Peyer's patch (tissue), 4 donors: ENCODE results near the gene RALGPS1. TPM values are rescaled to one million over a fixed set of nuclear protein-coding genes. Genes with fewer than 3 reads are reported as not detected.
A peak's percentile ranks its signal among the peaks of the same experiment; 100 is the strongest.

Source experiments
- DNase-seq, 3 donors: peaks; one replicate each; pipeline ENCODE4 v3.0.0-alpha.2; 2017 to 2019
- H3K27ac ChIP-seq, 4 donors: fragments of 200-600 bp; sonication (generic); one replicate each; pipeline ENCODE4 v1.5.1; 2016 to 2019
- H3K27me3 ChIP-seq, 2 donors: fragments of 200-600 bp; sonication (generic); one replicate each; pipeline ENCODE4 v1.5.1; 2019
- H3K36me3 ChIP-seq, 3 donors: fragments of 200-600 bp; sonication (generic); one replicate each; pipeline ENCODE4 v1.5.1; 2016 to 2019
- H3K4me1 ChIP-seq, 4 donors: fragments of 200-600 bp; sonication (generic); one replicate each; pipeline ENCODE4 v1.5.1; 2016 to 2019
- H3K4me3 ChIP-seq, 4 donors: fragments of 200-600 bp; sonication (generic); 1 replicate in 3 of 4; 2 replicates in 1 of 4; pipeline ENCODE4 v1.5.1; 2016 to 2019; ENCODE audit warnings: mild to moderate bottlenecking in 1 of 4
- H3K9me3 ChIP-seq, 4 donors: fragments of 200-600 bp; sonication (generic); one replicate each; pipeline ENCODE4 v1.5.1; 2016 to 2019; ENCODE audit warnings: mild to moderate bottlenecking in 1 of 4
- POLR2A ChIP-seq, 2 donors: fragments of 450-650 bp; IDR thresholded peaks; one replicate each; pipeline ENCODE4 v1.5.1; 2017; ENCODE audit warnings: antibody characterized with exemption in 2 of 2, mild to moderate bottlenecking in 2 of 2, moderate library complexity in 2 of 2
- total RNA-seq, 4 donors: library from RNA; depleted of rRNA; stranded (reverse); fragments of >200 nt; gene quantifications; one replicate each; pipeline ENCODE4 v1.1.0, GENCODE V29; 2016
- TF ChIP-seq, protein P1 (sequence below), 6 experiments: fragments of 450-650 bp in 4 of 6; fragments of 200-600 bp in 2 of 6; sonication (generic) in 1 of 6; IDR thresholded peaks; one replicate each; pipeline ENCODE4 v1.5.1; 2017 to 2019; ENCODE audit warnings: antibody characterized with exemption in 6 of 6, mild to moderate bottlenecking in 3 of 6, moderate library complexity in 1 of 6

Gene RALGPS1, protein sequence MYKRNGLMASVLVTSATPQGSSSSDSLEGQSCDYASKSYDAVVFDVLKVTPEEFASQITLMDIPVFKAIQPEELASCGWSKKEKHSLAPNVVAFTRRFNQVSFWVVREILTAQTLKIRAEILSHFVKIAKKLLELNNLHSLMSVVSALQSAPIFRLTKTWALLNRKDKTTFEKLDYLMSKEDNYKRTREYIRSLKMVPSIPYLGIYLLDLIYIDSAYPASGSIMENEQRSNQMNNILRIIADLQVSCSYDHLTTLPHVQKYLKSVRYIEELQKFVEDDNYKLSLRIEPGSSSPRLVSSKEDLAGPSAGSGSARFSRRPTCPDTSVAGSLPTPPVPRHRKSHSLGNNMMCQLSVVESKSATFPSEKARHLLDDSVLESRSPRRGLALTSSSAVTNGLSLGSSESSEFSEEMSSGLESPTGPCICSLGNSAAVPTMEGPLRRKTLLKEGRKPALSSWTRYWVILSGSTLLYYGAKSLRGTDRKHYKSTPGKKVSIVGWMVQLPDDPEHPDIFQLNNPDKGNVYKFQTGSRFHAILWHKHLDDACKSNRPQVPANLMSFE
- total RNA-seq, result 100 to 1,000 TPM in 3 of 4 donors, 10 to 100 TPM in 1; 38.8 to 158 (median 141) TPM

DNA sequence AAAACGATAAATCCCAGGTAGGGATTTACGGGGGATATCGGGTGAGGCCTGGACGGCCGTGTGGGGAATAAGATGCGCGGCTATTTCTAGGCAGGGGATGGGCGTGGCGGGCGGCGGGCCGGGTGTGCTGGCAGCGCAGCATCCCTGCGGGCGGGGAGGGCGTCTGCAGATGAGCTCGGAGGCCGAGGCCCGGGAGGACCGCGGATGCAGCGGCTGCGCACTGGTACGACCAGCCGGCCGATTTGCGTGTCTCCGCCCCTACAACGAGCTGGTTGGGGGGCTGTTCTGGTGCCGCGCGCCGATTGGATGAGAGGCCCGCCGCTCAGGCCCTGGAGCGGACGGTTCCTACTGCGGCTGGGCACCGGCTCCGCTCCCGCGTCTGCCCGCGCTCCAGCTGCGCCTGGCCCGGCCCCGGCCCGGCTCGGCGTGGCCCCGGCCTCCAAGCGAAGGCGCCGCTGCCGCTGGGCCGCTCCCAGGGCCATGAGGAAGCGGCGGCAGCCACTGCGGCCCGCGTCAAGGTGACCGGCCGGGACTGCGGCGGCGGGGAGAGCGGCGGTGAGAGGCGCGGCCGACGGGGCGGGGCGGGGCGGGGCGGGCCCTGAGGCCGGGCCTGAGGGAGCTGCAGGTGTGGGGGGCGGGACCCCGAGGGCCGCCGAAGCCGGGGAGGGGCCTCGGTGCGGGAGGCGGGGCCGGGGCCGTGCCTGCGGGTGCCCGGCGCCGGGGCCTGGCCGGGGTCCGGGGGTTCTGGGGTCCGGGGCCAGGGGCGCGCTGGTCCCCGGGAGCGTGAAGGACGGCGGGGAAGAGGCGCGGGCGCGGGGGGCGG is at the start of gene RALGPS1:
RALGPS1 (plus strand) TSS at position 325 of the 823 bp plus-strand sequence. CDS start 47,508 bp downstream, outside the sequence.
- DNase-seq, result peak; percentile 93 to 98 (median 97)
- peaks cover 0 to 30% (median 5%) of the 10 kb centered on the region in 4 donors for H3K4me1 ChIP-seq
- TF ChIP-seq POLR2A (IDR thresholded peaks at IDR 0.05), result peak in 1 of 2 donors; percentile 90
- TF ChIP-seq, protein P1, sequence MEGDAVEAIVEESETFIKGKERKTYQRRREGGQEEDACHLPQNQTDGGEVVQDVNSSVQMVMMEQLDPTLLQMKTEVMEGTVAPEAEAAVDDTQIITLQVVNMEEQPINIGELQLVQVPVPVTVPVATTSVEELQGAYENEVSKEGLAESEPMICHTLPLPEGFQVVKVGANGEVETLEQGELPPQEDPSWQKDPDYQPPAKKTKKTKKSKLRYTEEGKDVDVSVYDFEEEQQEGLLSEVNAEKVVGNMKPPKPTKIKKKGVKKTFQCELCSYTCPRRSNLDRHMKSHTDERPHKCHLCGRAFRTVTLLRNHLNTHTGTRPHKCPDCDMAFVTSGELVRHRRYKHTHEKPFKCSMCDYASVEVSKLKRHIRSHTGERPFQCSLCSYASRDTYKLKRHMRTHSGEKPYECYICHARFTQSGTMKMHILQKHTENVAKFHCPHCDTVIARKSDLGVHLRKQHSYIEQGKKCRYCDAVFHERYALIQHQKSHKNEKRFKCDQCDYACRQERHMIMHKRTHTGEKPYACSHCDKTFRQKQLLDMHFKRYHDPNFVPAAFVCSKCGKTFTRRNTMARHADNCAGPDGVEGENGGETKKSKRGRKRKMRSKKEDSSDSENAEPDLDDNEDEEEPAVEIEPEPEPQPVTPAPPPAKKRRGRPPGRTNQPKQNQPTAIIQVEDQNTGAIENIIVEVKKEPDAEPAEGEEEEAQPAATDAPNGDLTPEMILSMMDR (IDR thresholded peaks at IDR 0.05), result peak in 1 of 6 experiments; percentile 8
- H3K27me3 ChIP-seq, result no peaks in the 10 kb centered on the region
- H3K36me3 ChIP-seq, result no peaks in the 10 kb centered on the region
- no peaks in the 10 kb centered on the region for H3K9me3 ChIP-seq
- H3K27ac ChIP-seq, result peak within 1 kb of the TSS; percentile 83 to 98 (median 94)
- peak within 1 kb of the TSS; percentile 59 to 98 (median 74) for H3K4me3 ChIP-seq

DNA sequence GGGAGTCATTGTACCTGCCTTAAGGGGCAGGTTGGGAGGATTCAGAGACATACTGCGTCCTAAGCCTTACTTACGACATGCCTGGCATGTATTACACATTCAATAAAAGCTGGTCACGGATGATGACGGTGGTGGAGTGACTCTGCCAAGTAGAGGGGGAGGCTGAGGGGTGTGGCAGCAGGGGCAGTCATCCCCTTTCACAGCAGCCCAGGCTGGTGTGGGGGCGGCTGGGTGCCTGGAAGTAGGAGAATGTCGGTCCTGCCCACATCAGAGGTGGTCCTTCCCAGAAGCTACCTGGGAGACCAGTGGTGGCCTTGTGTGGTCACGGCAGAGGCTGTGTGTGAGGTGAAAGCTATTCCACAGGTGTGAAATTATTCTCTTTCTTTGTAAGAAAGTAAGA is 45.2 kb upstream of the RALGPS1 start:
- Histone ChIP-seq H3K27me3 (no peaks in the 10 kb centered on the region), H3K9me3 (no peaks in the 10 kb centered on the region), H3K4me3 (no peak overlapping the region), H3K27ac (no peak overlapping the region), H3K36me3 (peaks cover 0 to 18% (median 0%) of the 10 kb centered on the region in 3 donors), H3K4me1 (no peaks in the 10 kb centered on the region)
- no peak for TF ChIP-seq POLR2A (IDR thresholded peaks at IDR 0.05)
- TF ChIP-seq, protein P1 (IDR thresholded peaks at IDR 0.05), result no peak
- no peak for DNase-seq

DNA sequence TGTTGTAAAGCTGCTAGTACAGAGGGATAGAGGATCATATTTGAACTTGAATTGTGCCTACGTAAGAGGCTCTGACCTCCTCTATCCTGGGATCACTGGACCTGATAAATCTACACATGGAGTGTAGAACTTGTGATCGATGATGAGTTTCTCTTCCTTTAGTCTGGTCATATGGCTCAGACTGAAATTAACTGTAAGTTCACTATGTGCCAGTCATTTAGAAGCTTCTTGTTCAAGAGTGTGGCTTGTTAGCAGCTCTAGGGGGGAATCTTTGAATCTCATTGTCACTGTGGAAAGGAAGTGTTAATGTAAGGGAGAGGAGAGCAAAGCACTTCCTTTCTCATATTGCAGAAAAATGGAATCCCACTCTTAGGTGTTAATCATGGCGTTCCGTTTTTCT is 42.1 kb upstream of the RALGPS1 start:
- H3K9me3 ChIP-seq, result no peaks in the 10 kb centered on the region
- TF ChIP-seq POLR2A (IDR thresholded peaks at IDR 0.05), result no peak
- TF ChIP-seq, protein P1 (IDR thresholded peaks at IDR 0.05), result no peak
- DNase-seq, result no peak
- H3K27me3 ChIP-seq, result no peaks in the 10 kb centered on the region
- no peaks in the 10 kb centered on the region for H3K36me3 ChIP-seq
- H3K4me3 ChIP-seq, result no peak overlapping the region
- no peak overlapping the region for H3K27ac ChIP-seq
- no peaks in the 10 kb centered on the region for H3K4me1 ChIP-seq

DNA sequence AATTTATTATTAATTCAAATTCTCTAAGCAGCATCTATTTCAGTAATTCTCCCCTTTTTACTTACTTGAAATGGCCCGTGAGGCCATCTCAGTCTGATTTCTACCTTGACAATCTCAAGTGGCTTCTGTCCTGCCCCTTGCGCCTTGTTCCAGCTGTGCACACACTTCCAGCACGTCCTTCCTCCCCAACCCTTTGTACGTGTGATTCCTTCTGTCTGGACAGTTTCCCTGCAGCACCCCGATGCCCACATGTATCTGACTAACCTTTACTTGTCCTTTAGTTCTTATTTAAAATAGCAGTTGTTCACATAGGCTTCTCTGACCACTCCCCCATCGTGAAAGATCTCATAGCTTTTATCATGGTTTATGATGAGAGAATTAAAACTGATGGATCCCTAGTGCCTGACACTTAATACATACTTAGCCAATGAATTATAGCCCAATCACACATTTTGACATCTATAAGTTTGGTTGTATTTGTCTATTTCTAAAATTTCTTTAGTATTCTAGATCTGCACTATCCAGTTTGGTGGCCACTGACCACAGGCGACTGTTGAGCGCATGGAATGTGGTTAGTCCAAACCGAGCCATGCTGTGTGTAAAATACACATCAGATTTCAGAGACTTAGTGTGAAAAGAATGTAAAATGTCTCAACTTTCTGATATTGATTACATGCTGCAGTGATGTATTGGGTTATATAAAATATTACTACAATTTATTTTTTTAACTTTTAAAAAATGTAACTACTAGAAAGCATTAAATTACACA is 39.9 kb upstream of the RALGPS1 start:
- no peaks in the 10 kb centered on the region for H3K4me1 ChIP-seq
- no peak overlapping the region for H3K27ac ChIP-seq
- H3K4me3 ChIP-seq, result no peak overlapping the region
- TF ChIP-seq, protein P1 (IDR thresholded peaks at IDR 0.05), result no peak
- TF ChIP-seq POLR2A (IDR thresholded peaks at IDR 0.05), result no peak
- no peaks in the 10 kb centered on the region for H3K9me3 ChIP-seq
- H3K36me3 ChIP-seq, result peaks cover 0 to 6% (median 0%) of the 10 kb centered on the region in 3 donors
- no peak for DNase-seq
- H3K27me3 ChIP-seq, result no peaks in the 10 kb centered on the region
